RWPE1 (cell line): ENCODE data around the gene SCLT1.
"Not testable (repeated sequence)": the region's sequence is repeated elsewhere in the genome, so short reads cannot be mapped to it uniquely, and the experiment has no call there.

ENCODE experiments used
- CTCF ChIA-PET: fragments of 350-600 bp; sonication (Branson Sonifier 250); formaldehyde crosslinking; extraction: SDS; loops from one replicate; lab custom pipeline; 2021; lab: Yijun Ruan, JAX
- POLR2A ChIA-PET: fragments of 400-600 bp; formaldehyde crosslinking; extraction: SDS; loops from one replicate; lab custom pipeline; 2020; ENCODE audit warnings: antibody characterized with exemption; ENCODE audit not compliant: low non-redundant PET; lab: Yijun Ruan, JAX
- DNase-seq: peaks from one replicate; pipeline ENCODE4 v3.0.0; 2012; ENCODE audit warnings: low spot score
- H3K27ac ChIP-seq: fragments of 450-650 bp; 2 replicates; pipeline ENCODE4 v1.5.1; 2017
- CTCF ChIP-seq: fragments of 450-650 bp; conservative IDR thresholded peaks from 2 replicates; pipeline ENCODE4 v1.5.1; 2017; ENCODE audit warnings: low read depth, mild to moderate bottlenecking

The SCLT1 gene

GRCh38 chr4:129082302-129082701 lies 11.0 kb downstream of the SCLT1 start:
- ChIA-PET CTCF (no interaction called here), POLR2A (no interaction called here)
- no peak overlapping the region for H3K27ac ChIP-seq
- no peak for DNase-seq
- TF ChIP-seq CTCF, result no peak

- POLR2A ChIA-PET, result no interaction called here
- CTCF ChIA-PET, result no interaction called here
- H3K27ac ChIP-seq, result no peak overlapping the region
- no peak for TF ChIP-seq CTCF
- DNase-seq, result no peak
These were observed 13.2 kb downstream of the SCLT1 start for GRCh38 chr4:129080129-129080528.

GRCh38 chr4:129077326-129077725 lies 16.0 kb downstream of the SCLT1 start:
- TF ChIP-seq CTCF, result no peak
- ChIA-PET POLR2A (no interaction called here), CTCF (no interaction called here)
- no peak overlapping the region for H3K27ac ChIP-seq
- no peak for DNase-seq

GRCh38 chr4:129069537-129069936 lies 23.8 kb downstream of the SCLT1 start:
- H3K27ac ChIP-seq, DNase-seq, POLR2A ChIA-PET, CTCF ChIA-PET: not testable (repeated sequence)

GRCh38 chr4:129064717-129065116 lies 28.6 kb downstream of the SCLT1 start:
- no peak overlapping the region for H3K27ac ChIP-seq
- no peak for TF ChIP-seq CTCF
- CTCF ChIA-PET, result no interaction called here
- DNase-seq, result no peak
- POLR2A ChIA-PET, result no interaction called here

GRCh38 chr4:129063640-129064039 lies 29.7 kb downstream of the SCLT1 start:
- CTCF ChIA-PET, result no interaction called here

GRCh38 chr4:129062580-129062979 lies 30.8 kb downstream of the SCLT1 start:
- ChIA-PET POLR2A (no interaction called here), CTCF (no interaction called here)

More at GRCh38 chr4:129063640-129064039, 29.7 kb downstream of the SCLT1 start:
- DNase-seq, result no peak
- H3K27ac ChIP-seq, result no peak overlapping the region
- POLR2A ChIA-PET, result no interaction called here
- no peak for TF ChIP-seq CTCF

More at GRCh38 chr4:129062580-129062979, 30.8 kb downstream of the SCLT1 start:
- TF ChIP-seq CTCF, result no peak
- no peak overlapping the region for H3K27ac ChIP-seq
- DNase-seq, result no peak
